MV-4-11 (cell line): ENCODE measurements around the gene SLC35E4.
A peak's percentile ranks its signal among the peaks of the same experiment; 100 is the strongest.
"Not testable (repeated sequence)": the region's sequence is repeated elsewhere in the genome, so short reads cannot be mapped to it uniquely, and the experiment has no call there.

ENCODE experiments used
- DNase-seq: peaks from one replicate; lab custom pipeline; 2025; lab: John Stamatoyannopoulos, UW

The SLC35E4 gene

DNA sequence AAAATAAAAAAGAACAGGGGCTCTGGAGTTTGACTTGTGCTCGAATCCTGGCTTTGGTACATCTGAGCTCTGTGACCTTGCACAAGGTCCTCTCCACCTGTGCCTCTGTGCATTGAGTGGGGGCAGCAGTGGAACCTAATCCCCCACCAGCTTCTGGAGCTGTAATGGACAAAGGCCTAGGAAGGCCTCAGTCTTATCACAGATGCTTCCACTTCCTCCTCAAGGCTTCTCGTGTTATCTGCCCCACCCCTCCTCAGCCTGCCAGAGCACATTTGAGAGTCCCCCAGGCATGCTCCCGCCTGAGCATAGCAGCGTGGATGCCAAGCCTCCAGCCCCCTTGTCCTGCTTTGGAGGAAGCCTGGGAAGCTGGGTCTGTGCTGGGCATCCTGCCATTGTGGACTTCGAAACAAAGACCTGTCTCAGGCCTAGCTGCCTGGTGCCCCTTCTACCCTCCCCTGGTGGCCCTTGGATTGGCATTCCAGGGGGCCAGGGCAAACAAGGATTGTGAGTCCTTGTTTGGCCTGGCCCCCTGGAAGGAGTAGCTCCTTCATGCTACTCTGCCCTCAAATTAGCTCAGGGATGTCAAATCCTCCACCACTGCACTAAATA, 15.0 kb downstream of the SLC35E4 start:
- no peak for DNase-seq

- DNase-seq, result no peak
These were observed 17.3 kb downstream of the SLC35E4 start for GRCh38 chr22:30652852-30653251.

- no peak for DNase-seq
These were observed 18.8 kb downstream of the SLC35E4 start for GRCh38 chr22:30654361-30654760.

GRCh38 chr22:30655532-30655931, 20.0 kb downstream of the SLC35E4 start:
- no peak for DNase-seq

DNA sequence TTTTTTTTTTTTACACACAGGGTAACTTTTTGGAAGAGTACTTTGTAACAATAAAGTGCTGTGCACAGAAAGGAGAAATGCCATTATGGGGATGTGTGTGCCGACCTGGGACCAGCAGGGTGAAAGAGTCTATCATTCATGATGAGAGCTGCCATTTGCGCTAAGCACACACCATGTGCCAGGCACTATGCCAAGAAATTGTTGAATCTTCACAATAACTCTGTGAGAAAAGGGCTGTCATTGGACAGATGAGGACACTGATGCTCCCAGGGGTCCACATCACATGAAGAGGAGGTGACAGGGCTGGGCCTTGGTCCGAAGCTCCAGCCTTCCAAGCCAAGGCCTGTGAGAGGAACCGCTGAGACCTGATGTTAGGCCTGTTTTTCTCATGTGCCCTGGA, 26.5 kb downstream of the SLC35E4 start:
- no peak for DNase-seq

DNA sequence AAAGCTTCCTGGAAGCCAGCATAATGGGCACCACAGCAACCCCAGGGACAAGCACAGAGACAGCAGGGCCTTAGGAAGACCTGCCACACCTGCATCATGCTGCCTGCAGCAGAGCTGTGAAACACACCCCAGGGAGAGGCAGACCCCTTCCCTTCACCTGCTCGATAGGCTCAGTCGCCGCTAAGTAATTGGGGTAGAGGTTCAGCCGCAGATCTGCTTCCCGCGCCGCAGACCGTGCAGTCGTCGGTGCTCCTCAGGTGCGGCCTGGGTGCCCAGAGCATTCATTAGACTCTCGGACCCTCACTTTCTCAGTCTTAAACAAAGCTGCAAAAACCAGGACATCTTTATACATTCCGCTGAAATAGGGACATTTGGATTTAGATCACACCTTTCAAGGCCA, 29.2 kb downstream of the SLC35E4 start:
- DNase-seq, result no peak

DNA sequence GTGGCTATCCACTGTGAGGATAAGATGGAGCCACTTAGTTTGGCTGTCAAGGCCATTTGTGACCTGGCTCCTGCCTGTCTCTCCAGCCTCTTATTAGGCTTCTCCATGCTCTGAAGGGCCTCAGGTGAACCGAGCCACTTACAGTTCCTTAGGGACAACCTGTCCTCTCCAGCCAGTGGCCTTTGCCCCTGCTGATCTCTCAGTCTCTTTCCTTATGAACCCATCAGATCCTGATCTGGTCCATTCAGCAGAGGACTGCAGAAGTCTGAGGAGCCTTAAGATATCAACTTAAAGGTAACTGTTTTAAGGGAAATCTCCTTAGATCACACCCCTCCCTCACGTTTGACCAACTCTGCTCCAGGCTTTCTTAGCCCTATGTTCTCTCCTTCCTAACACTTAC, 29.7 kb downstream of the SLC35E4 start:
- DNase-seq, result no peak

DNA sequence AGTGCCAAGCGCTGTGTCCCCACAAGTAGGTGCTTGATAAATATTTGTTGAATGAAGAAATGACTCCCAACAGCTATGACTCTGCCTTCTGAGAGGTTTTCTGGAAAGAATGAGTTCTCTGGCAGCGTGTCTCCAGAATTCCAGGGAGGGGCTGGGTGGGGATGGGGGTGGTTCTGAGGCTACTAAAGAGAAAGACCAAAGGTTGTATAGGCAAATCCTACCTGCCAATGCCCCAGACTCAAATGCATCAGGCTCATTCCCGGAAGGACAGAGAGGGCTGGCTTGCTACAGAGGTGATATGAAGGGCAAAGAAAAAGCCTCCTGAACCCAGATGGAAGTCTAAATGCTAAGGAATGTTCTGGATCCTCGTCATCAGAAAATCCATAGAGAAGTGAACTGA, 30.2 kb downstream of the SLC35E4 start:
- no peak for DNase-seq

DNA sequence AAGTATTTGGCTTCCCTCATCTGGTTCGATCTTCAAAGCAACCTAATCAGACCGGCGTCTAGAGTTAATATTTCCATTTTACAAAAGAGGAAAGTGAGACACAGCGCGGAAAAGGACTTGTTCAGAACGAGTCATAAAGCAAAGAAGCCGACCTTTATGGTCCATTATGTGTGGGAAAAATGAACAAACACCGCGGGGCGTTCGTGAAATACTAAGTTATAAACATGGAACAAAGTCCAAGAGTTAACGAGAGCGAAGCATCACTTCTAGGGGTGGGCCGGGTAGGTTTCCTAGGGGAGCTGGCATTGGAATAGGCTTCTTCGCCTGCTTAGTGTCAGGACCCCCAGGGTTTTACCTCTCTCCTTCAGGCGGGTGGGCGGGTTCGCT, 31.5 kb downstream of the SLC35E4 start:
- DNase-seq, result no peak

DNA sequence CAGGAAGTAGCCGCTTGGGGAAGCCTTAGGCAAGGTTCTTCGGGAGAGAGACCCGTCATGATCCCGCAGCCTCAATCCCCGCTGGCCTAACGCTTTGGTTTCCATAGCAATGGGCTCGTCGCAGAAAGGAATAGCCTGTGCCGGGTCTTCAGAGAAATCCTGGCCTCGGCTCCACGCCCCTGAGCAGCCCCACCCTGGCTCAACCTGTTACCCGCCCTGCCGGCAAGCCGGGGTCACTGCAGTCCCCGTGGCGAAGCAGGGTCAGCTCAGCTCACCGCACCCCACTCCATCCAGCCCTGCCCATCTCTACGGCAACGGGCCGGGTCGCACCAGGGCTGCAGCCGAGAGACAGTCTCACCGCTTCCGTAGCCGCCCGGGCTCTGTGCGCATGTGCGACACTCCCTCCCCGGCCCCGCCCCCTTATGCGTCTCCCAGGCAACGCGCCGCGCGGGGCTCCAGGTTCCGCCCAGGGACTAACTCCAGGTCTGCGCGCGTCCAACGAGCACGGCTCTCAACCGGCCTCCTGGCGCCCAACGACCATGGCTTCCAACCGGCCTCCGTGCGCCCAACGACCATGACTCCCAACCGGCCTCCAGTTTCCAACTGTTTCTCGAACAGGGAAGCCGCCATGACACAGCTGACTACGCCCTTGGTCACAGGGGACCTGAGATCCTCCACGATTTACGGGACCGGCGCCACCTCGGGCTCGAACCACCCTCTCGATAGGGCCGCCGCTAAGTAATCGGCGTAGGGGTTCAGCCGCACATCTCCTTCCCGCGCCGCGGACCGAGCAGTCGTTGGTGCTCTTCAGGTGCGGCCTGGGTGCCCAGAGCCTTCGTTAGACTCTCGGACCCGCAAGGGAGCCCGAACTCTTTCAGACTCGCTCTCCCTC, 32.2 kb downstream of the SLC35E4 start, which contains the start of gene DUSP18:
TSS of gene DUSP18 (minus strand) at position 382 of the 892 bp plus-strand sequence. CDS start 3,872 bp downstream, outside the sequence.
- DNase-seq, result peak; percentile 82

DNA sequence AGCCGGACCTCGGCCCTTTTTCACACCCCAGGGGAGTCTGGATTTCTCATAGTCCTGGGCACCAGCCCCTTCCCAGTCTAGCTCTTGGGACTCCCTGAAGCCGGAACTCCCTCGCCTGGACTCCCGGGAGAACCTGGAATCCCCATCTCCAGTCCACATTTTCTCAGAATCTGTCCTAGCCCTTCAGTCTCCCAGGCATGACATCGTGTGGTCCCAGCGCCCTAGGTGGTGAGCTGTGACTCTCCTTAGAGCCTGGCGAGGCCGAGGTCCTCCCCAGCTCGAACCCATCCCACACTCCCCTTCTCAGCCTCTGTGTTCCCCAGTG, 32.8 kb downstream of the SLC35E4 start:
- DNase-seq, result no peak

DNA sequence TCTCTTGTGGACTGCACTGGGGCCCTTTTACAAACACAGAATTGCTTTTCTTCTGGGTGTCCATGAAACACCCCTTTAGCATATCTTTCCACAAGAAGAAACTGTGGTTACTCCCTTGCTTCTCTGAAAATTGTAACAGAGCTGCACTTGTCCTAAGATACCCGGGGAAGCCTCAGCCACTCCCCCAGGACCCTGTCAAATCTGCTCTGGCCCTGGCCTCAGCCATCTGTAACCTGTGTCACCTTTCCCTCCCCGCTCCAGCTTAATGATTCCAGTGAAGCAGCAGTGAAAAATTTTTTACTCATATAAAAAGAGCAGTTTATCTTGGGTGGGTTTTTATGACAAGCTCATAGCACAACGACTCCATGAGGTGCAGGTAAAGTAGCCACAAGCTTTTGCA, 35.5 kb downstream of the SLC35E4 start:
- DNase-seq, result no peak

DNA sequence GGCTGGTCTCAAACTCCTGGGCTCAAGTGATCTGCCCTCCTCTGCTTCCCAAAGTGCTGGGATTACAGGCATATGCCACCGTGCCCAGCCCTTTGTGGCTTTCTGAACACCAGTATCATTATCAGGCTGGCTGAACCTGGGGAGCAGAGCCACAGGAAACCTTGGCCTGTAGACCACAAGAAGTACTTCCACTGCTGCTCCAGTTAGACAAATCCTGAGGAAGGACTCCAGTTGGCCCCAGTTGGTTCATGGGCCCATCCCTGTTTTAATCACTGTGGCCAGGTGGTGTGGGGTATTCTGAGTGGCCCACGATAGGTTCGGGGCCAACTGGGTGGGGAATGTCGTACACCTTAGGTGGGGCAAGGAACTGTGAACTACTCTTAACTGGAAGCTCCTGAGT, 37.6 kb downstream of the SLC35E4 start:
- no peak for DNase-seq

- DNase-seq, result no peak
These were observed 38.9 kb downstream of the SLC35E4 start for GRCh38 chr22:30674482-30674881.

- no peak for DNase-seq
These were observed 39.9 kb downstream of the SLC35E4 start for GRCh38 chr22:30675436-30675835.

DNA sequence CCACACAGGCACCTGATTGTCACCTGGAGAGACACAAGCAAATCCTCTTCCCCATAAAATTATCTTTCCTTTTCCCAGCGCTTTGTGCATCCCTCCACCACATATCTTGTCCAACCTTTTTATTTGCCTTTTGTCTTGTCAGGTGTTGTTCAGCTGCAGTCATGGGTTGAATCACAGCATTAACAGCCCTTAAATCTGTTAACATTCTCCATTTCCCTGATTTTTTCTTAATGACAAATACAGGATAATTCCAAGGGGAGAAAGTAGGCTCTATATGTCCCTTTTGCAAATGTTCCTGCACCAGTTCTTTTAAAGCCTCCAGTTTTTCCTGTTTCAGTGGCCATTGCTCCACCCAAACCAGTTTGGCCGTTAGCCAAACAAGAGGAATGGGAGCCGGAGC, 41.0 kb downstream of the SLC35E4 start:
- not testable (repeated sequence) for DNase-seq

GRCh38 chr22:30679895-30680690, 44.5 kb downstream of the SLC35E4 start:
- not testable (repeated sequence) for DNase-seq

- no peak for DNase-seq
These were observed 45.6 kb downstream of the SLC35E4 start for GRCh38 chr22:30680991-30681770.

- DNase-seq, result no peak
These were observed 46.2 kb downstream of the SLC35E4 start for GRCh38 chr22:30681831-30682230.

GRCh38 chr22:30685178-30685577, 49.6 kb downstream of the SLC35E4 start:
- DNase-seq, result no peak

- DNase-seq, result no peak
These were observed 51.8 kb downstream of the SLC35E4 start for GRCh38 chr22:30687358-30687757.

DNA sequence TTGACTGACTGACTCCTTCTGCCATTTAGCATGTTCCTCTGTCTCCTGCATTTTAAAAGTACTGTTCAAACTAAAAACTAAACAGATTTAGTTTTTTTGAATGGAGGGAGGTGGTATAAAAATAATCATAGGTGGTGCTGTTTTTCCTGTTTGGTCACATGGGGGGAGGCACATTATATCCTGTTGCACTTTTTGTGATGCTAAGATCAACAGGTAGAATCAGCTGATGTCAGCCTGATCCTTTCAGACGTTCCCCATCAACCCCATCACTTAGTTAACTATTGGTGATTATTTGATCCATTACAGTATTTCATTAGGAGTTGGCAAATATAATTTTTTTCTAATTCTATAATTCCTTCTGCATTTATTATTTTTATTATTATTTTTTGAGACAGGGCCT, 54.0 kb downstream of the SLC35E4 start:
- DNase-seq, result no peak
